ENCODE measurements around the gene SPATA13.
"Not testable (repeated sequence)": the region's sequence is repeated elsewhere in the genome, so short reads cannot be mapped to it uniquely, and the experiment has no call there.

The SPATA13 gene

DNA sequence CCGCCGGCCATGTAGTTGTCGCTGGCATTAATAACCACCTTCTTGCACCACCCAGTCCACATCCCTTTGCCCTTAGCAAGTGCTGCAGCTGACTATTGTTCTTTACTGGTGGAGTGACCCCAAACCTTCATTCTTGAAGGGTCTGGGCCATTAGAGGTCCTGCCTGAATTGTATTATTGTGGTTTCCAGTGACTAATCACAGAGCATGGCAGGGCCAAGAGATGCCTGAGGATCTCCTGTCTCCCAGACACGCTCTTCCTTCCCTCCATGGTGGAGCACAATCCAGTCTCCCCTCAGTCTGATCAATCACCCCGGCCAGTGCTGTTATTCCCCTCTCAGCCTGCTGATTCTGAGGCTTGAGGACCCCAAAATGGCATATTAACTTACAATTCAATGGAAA is 187.9 kb downstream of the SPATA13 start:
- no peak overlapping the region for H3K4me3 ChIP-seq (ENCODE audit: low read depth, low read length)
- TF ChIP-seq, protein P1, sequence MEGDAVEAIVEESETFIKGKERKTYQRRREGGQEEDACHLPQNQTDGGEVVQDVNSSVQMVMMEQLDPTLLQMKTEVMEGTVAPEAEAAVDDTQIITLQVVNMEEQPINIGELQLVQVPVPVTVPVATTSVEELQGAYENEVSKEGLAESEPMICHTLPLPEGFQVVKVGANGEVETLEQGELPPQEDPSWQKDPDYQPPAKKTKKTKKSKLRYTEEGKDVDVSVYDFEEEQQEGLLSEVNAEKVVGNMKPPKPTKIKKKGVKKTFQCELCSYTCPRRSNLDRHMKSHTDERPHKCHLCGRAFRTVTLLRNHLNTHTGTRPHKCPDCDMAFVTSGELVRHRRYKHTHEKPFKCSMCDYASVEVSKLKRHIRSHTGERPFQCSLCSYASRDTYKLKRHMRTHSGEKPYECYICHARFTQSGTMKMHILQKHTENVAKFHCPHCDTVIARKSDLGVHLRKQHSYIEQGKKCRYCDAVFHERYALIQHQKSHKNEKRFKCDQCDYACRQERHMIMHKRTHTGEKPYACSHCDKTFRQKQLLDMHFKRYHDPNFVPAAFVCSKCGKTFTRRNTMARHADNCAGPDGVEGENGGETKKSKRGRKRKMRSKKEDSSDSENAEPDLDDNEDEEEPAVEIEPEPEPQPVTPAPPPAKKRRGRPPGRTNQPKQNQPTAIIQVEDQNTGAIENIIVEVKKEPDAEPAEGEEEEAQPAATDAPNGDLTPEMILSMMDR (IDR thresholded peaks at IDR 0.05; ENCODE audit: low read depth, low read length) = no peak

DNA sequence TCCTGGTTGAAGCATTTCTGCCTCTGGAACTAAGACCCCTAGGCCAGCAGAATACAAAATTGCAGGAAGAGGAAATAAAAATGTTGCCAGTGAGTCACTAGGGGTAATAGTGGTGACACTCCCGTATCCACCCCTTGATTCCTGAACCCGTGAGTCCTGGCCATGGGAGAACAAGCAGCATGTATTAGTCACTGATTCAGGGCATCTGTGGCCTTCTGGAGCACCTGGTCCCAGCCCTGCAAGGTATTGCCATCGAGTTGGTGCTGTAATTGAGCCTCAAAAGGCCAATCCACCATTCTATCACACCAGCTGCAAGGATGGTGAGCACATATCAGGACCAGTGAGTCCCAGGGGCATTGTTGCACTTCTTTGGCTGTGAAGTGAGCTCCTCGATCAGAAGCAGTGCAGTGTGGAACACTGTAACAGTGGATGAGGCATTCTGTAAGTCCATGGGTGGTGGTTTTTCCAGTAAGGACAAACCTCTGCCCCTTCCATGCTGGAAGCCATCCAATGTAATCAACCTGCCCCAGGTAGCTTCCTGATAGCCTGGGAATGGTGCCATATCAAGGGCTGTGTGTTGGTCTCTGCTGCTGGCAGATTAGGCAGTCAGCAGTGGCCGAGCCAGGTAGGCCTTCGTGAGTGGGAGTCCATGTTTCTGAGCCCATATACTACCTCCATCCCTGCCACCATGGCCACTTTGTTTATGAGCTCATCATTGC is 188.4 kb downstream of the SPATA13 start:
- no peak overlapping the region for H3K4me3 ChIP-seq (ENCODE audit: low read depth, low read length)
- TF ChIP-seq, protein P1 (IDR thresholded peaks at IDR 0.05; ENCODE audit: low read depth, low read length) = no peak

DNA sequence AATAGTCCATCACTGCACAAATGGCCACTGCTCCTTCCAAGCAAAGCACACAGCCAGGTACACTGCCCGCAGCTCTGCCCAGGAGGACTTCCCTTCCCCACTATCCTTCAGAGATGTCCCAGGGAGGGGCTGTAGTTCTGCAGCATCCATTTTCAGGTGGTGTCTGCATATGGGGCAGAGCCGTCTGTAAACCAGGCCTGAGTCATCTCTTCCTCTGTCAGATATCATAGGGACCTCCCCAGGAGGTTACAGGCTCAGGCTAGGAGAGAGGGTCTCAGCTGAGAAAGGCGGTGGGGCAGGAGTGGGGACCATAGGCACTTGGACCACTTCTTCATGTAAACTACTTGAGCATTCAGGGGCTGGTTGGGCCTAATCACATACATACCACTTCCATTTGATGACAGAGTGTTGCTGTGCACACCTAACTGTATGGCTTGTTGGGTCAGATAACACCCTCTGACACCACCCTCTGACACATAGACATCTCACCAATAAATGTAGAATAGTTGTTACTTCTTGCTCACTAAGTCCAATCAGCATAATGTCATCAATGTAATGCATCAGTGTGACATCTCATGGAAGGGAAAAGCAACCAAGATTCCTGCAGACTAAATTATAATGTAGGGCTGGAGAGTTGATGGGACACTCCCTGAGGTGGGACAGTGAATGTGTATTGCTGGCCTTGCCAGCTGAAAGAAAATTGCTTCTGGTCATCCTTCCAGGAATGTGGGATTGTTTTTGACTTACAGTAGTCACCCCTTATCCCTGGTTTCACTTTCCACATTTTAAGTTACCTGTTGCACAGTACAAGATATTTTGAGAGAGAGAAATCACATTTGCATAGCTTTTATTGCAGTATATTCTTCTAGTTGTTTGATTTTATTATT is 189.5 kb downstream of the SPATA13 start:
- not testable (repeated sequence) for H3K4me3 ChIP-seq (ENCODE audit: low read depth, low read length)

DNA sequence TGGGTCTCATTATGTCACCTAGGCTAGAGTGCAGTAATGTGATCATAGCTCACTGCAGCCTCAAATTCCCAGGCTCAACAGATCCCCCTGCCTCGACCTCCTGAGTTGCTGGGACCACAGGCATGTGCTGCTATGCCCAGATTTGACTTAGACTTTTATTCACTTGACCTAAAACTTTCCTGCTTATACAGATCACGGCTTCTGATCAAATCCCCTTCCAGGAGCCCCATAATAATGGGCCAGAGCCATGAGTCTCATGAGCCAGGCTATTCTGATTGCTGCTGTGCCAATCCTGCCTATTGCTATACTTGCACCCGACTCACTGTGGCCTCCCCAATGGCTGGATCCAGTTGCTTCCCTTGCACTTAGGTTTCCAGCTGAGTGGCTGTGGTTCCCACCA is 190.9 kb downstream of the SPATA13 start:
- TF ChIP-seq, protein P1 (IDR thresholded peaks at IDR 0.05; ENCODE audit: low read depth, low read length) = no peak
- no peak overlapping the region for H3K4me3 ChIP-seq (ENCODE audit: low read depth, low read length)

GRCh38 chr13:24353736-24354135 is 193.2 kb downstream of the SPATA13 start:
- H3K4me3 ChIP-seq (ENCODE audit: low read depth, low read length) = no peak overlapping the region
- TF ChIP-seq, protein P1 (IDR thresholded peaks at IDR 0.05; ENCODE audit: low read depth, low read length) = no peak

GRCh38 chr13:24355103-24355502 is 194.6 kb downstream of the SPATA13 start:
- TF ChIP-seq, protein P1 (IDR thresholded peaks at IDR 0.05; ENCODE audit: low read depth, low read length) = no peak
- no peak overlapping the region for H3K4me3 ChIP-seq (ENCODE audit: low read depth, low read length)

- H3K4me3 ChIP-seq (ENCODE audit: low read depth, low read length) = no peak overlapping the region
- TF ChIP-seq, protein P1 (IDR thresholded peaks at IDR 0.05; ENCODE audit: low read depth, low read length) = no peak
These were observed 195.8 kb downstream of the SPATA13 start for GRCh38 chr13:24356270-24356669.
